Measurements from ENCODE around the gene AOC3.

AOC3 gene

DNA sequence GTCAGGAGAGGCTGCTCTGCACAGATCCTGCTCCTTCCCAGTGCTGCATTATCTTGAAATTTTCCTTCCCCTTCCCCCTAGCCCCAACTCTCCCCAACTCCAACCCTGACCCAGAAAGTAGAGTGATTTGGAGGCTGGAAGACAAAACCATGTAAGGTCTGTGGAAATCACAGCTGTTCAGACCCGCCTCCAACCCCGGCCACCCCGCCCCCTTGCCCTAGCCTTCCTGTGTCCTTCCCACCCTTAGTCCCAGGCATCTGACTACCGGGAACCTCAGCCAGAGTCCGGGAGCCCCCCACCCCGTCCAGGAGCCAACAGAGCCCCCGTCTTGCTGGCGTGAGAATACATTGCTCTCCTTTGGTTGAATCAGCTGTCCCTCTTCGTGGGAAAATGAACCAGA lies at the start of gene AOC3:
TSS of gene AOC3 (plus strand) at position 246 of the 400 bp plus-strand sequence. CDS start at position 391, 145 bp downstream.
- no peak for DNase-seq (ENCODE audit: low read depth in 2 of 2)

DNA sequence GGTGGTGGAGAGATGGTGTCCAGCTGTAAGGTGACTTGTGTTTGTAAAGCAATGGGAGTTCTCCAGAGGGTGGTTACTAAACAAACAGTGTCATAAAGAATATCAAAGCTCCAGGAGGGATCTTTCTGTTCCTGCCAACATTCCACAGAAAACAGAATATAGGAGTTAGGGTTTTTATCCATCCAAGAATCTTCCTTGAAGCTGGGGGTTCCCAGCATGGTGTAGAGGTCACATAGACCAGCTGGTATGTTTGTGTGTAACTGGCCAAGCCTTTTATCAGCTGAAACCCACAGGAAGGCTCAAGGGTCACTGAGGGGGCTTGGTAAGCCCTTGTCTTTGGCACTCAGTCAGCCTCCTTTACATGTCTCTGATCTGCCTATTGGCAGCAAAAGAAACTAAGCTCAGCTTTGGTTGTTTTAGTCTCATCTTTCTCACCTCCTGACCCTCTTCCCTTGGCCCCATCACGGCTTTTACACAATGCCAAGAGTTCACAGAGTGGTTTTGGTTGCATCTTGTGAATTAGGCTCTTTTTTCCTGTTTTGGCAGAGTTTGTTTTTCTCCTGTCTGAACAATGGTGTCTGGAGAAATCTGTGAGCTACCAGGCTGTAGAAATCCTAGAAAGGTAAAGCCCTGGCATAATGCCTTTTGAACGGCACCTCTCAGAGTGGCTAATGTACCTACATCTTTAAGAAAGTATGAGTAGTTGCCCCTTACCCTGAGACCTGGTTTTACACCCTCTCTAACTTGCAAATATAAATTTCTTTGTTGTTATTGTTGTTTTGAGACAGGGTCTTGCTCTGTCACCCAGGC lies 47.7 kb upstream of the AOC3 start:
- no peak for DNase-seq (ENCODE audit: low read depth in 2 of 2)

- no peak for DNase-seq (ENCODE audit: low read depth in 2 of 2)
These were observed 46.1 kb upstream of the AOC3 start for GRCh38 chr17:42804918-42805367.

GRCh38 chr17:42806249-42806648 lies 44.8 kb upstream of the AOC3 start:
- DNase-seq (ENCODE audit: low read depth in 2 of 2): no peak

DNA sequence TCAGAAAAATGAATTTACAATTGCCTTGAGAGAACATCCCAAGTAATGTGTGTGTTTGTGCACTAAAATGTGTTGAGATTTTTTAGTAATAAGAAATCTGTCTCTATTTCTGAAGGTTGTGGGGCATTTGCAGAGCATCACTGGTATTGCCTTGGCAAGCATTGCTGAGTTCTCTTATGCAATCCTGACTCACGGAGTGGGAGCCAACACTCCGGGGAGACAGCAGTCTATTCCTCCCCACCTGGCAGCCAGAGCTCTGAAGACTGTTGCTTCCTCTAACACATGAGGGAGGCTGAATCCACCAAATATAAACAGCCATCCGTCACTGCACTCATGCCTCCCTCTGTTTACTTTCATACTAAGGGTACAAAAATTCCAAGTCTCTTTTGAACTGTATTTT lies 41.7 kb upstream of the AOC3 start:
- no peak for DNase-seq (ENCODE audit: low read depth in 2 of 2)

DNA sequence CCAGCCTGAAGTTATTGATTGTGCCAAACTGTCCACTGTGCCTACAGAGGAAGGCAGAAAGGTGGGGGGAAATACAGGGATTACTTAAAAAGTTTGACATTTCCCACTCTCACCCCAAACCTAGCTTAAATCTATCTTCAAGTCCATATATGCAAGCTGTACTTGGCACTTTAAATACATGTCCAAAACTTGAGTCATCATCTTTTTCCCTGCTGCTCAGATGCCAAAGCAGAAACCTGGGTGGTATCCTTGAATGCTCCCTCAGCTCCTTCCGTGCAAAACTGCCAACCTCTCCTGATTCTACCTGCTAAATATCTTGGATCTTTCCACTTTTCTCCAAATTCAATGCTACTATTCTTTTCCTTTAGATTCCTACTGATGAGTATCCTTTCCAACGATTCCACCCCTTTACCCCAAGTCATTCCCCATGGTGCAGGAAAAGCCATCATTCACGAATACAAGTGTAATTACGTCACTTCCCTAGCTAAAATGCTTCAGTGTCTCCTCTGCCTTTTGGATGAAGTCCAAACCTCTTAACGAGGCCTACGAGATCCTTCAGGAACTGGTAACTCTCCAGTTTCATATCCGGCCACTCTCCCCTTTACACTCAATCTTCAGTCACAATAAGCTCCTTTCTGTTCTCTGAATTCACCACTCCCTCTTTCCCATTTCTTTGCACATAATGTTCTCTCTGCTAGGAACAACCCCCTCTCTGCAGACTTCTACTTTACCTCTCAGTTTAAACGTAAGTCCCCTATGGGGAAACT lies 36.2 kb upstream of the AOC3 start:
- DNase-seq (ENCODE audit: low read depth in 2 of 2): no peak

- no peak for DNase-seq (ENCODE audit: low read depth in 2 of 2)
These were observed 33.1 kb upstream of the AOC3 start for GRCh38 chr17:42817866-42818265.

DNA sequence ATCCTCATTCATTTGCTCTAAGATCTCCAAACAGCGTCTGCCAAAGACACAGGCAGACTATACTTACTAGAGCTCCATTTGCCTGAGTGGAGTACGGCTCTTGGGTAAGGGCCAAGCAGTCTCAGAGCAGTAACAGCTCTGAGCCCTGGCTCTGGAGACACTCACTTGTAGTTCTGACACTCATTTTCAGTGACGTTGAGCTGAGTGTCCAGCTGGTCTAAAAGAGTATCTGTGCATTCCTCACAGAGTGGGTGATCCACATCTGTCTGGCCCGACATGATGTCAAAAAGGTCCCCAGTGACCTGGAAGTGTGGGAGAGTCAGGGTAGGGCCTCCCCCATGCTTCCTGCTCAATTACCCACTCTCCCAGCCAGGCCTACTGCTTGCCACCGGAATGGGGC lies 32.6 kb upstream of the AOC3 start:
- no peak for DNase-seq (ENCODE audit: low read depth in 2 of 2)

DNA sequence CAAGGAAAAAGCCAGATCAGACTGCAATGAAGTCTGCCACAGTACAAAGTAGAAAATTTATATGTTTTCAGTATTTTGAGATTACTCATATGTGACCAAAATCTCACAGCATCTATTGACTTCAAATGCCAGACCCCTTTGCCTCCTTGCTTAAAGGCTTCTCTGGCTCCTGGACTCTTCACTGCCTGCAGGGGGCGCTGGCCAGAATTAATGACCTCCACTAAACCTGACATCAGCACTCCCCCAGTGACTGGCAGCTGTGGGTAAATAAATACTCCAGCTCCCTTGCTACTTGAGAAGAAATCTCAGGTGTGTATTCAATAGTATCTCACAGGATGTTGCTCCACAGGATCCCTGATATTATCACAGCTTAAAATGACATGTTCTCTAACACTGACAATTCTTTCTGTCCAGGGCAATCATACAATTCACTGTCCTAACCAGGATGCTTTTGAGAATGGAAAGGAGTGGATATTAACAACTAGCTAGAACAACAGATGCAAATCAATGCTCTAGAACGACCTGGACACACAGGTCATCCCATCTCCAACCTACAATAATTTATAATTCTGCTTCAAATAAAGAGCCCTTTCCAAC lies 31.0 kb upstream of the AOC3 start:
- peak; percentile 42 to 60 for DNase-seq (ENCODE audit: low read depth in 2 of 2)

DNA sequence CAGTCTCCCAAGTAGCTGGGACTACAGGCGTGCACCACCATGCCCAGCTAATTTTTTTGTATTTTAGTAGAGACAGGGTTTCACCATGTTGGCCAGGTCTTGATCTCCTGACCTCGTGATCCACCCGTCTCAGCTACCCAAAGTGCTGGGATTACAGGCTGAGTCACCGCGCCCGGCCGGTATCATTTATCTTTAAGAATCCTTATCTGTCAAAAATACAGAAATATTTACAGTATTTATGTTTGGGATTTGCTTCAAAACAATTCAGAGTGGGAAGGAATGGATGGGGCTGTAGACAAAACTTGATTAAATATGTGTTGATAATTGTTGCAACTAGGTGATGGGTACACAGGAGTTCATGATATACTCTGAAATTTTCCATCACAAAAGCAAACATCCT lies 29.8 kb upstream of the AOC3 start:
- no peak for DNase-seq (ENCODE audit: low read depth in 2 of 2)

GRCh38 chr17:42827472-42827871 lies 23.5 kb upstream of the AOC3 start:
- no peak for DNase-seq (ENCODE audit: low read depth in 2 of 2)

GRCh38 chr17:42830971-42831370 lies 20.0 kb upstream of the AOC3 start:
- DNase-seq (ENCODE audit: low read depth in 2 of 2): no peak

DNA sequence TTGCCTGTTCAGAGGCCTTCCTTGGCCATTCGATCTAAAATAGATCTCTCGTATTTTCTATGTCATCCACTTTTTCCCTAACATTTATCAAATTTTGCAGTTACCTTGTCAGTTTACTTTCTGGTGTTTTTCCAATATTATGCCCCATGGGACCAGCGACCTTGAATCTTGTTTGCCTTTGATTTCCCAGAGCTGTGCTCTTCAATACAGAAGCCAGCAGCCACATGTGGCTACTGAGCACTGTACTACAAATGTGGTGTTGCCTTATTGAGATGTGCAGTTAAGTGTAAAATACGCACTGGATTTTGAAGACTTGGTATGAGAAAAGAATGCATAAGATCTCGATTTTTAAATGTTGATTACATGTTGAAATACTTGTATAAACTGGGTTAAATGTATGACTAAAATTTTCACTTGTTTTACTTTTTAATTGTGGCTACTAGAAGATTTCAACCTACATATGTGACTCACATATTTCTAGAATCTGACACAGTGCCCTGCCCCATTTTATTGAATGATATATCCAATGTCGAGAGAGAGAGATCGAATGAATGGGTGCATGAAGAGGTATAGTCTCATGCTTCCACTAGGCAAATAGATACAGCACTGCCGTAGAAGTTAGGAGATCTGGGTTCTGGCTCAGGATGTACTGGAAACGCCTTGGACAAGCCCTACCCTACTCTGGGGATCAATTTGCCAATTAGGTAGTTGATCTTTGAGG lies 18.6 kb upstream of the AOC3 start:
- DNase-seq (ENCODE audit: low read depth in 2 of 2): no peak

GRCh38 chr17:42832934-42833766 lies 17.8 kb upstream of the AOC3 start, which contains the start of gene PSME3:
TSS of gene PSME3 (plus strand) at chr17:42833397. CDS start at chr17:42833632, 235 bp downstream.
- peak; percentile 82 to 87 for DNase-seq (ENCODE audit: low read depth in 2 of 2)

GRCh38 chr17:42833767-42834422 lies 17.1 kb upstream of the AOC3 start:
- DNase-seq (ENCODE audit: low read depth in 2 of 2): no peak

DNA sequence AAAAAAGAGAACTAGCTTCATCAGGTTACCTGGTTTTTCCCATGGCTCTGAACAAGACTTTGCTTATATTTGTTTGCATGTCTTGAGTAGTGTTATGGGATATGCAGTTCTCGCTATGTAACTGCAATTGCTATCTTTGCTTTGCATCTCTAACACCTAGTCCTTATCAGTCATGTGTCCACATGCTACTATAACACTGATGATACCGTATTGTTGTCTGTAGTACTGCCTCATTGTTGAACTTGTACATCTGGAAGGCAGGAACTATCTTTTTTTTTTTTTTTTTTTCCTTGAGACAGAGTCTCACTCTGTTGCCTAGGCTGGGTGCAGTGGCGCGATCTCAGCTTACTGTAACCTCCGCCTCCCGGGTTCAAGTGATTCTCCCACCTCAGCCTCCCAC lies 15.3 kb upstream of the AOC3 start:
- DNase-seq (ENCODE audit: low read depth in 2 of 2): no peak

GRCh38 chr17:42841975-42842685 lies 8.9 kb upstream of the AOC3 start:
- no peak for DNase-seq (ENCODE audit: low read depth in 2 of 2)

GRCh38 chr17:42843358-42843934 lies 7.6 kb upstream of the AOC3 start:
- DNase-seq (ENCODE audit: low read depth in 2 of 2): no peak

- no peak for DNase-seq (ENCODE audit: low read depth in 2 of 2)
These were observed 6.7 kb upstream of the AOC3 start, which contains the start of gene AOC2 for GRCh38 chr17:42844271-42844670. TSS of gene AOC2 (plus strand) at chr17:42844580. CDS start at chr17:42844627, 47 bp downstream.
